GM19455 (cell line): ENCODE results near the gene ANO6.
A peak's percentile ranks its signal among the peaks of the same experiment; 100 is the strongest.
"Not testable (repeated sequence)": the region's sequence is repeated elsewhere in the genome, so short reads cannot be mapped to it uniquely, and the experiment has no call there.

Experiments used
- ATAC-seq: cut with Tn5 transposase; IDR thresholded peaks from one replicate; pipeline ENCODE4 v1.9.1; 2021; ENCODE audit not compliant: unreplicated experiment

The ANO6 gene

GRCh38 chr12:45397499-45397898, 181.6 kb downstream of the ANO6 start:
- ATAC-seq: not testable (repeated sequence)

- ATAC-seq: no peak
Measured at GRCh38 chr12:45398552-45398951, 182.7 kb downstream of the ANO6 start.

GRCh38 chr12:45400991-45401390, 185.1 kb downstream of the ANO6 start:
- ATAC-seq: no peak

- ATAC-seq: no peak
Measured at GRCh38 chr12:45402288-45402687, 186.4 kb downstream of the ANO6 start.

GRCh38 chr12:45406988-45407850, 191.3 kb downstream of the ANO6 start:
- no peak for ATAC-seq

- ATAC-seq: no peak
Measured at GRCh38 chr12:45407981-45408728, 192.3 kb downstream of the ANO6 start.

- ATAC-seq: no peak
Measured at GRCh38 chr12:45408729-45409114, 192.8 kb downstream of the ANO6 start.

- no peak for ATAC-seq
Measured at GRCh38 chr12:45409966-45410365, 194.1 kb downstream of the ANO6 start.

- ATAC-seq: no peak
Measured at GRCh38 chr12:45411626-45412025, 195.7 kb downstream of the ANO6 start.

- peak; percentile 76 for ATAC-seq
Measured at GRCh38 chr12:45415393-45415817, 199.5 kb downstream of the ANO6 start.

GRCh38 chr12:45416126-45416525, 200.2 kb downstream of the ANO6 start:
- ATAC-seq: no peak

- ATAC-seq: no peak
Measured at GRCh38 chr12:45418520-45418919, 202.6 kb downstream of the ANO6 start.

- no peak for ATAC-seq
Measured at GRCh38 chr12:45419317-45419814, 203.5 kb downstream of the ANO6 start.

GRCh38 chr12:45421736-45422135, 205.8 kb downstream of the ANO6 start:
- no peak for ATAC-seq

GRCh38 chr12:45423931-45424330, 208.0 kb downstream of the ANO6 start:
- ATAC-seq: no peak

- no peak for ATAC-seq
Measured at GRCh38 chr12:45425426-45425825, 209.5 kb downstream of the ANO6 start.

- no peak for ATAC-seq
Measured at GRCh38 chr12:45426294-45426693, 210.4 kb downstream of the ANO6 start.

- no peak for ATAC-seq
Measured at GRCh38 chr12:45427042-45427441, 211.1 kb downstream of the ANO6 start.

GRCh38 chr12:45429831-45430230, 213.9 kb downstream of the ANO6 start:
- no peak for ATAC-seq

GRCh38 chr12:45431126-45431525, 215.2 kb downstream of the ANO6 start:
- ATAC-seq: no peak

- no peak for ATAC-seq
Measured at GRCh38 chr12:45432710-45433109, 216.8 kb downstream of the ANO6 start.

- ATAC-seq: no peak
Measured at GRCh38 chr12:45433441-45433868, 217.6 kb downstream of the ANO6 start.
